ENCODE results near the gene PRDM2.

DNA sequence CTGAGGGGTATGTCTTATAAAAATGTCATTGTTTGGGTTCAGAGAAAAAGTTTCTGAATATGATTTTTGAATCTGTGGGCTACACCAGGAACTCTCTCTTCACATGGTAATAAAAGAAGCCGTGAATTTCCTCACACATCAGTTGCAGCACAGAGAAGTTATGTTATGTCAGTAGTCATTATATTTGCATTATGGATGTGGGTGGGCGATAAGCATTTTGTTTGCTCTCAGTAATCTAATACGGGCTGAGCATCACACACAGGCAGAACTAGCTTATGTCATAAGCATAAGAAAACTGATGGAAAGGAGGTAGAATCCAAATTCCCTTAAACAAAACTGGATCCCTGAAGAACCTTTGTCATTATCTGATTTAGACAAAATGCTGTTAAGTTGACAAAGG, 70.8 kb downstream of the PRDM2 start:
- TF ChIP-seq, protein P1, sequence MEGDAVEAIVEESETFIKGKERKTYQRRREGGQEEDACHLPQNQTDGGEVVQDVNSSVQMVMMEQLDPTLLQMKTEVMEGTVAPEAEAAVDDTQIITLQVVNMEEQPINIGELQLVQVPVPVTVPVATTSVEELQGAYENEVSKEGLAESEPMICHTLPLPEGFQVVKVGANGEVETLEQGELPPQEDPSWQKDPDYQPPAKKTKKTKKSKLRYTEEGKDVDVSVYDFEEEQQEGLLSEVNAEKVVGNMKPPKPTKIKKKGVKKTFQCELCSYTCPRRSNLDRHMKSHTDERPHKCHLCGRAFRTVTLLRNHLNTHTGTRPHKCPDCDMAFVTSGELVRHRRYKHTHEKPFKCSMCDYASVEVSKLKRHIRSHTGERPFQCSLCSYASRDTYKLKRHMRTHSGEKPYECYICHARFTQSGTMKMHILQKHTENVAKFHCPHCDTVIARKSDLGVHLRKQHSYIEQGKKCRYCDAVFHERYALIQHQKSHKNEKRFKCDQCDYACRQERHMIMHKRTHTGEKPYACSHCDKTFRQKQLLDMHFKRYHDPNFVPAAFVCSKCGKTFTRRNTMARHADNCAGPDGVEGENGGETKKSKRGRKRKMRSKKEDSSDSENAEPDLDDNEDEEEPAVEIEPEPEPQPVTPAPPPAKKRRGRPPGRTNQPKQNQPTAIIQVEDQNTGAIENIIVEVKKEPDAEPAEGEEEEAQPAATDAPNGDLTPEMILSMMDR (IDR thresholded peaks at IDR 0.05; ENCODE audit: poor library complexity) = no peak
- TF ChIP-seq EZH2 (IDR thresholded peaks at IDR 0.05; ENCODE audit: borderline replicate concordance) = no peak
